Measurements from ENCODE around the gene ZC3H12D. TPM values are rescaled to one million over a fixed set of nuclear protein-coding genes. Genes with fewer than 3 reads are reported as not detected.

ZC3H12D gene
- total and polyA plus RNA-seq, 2 of the 8 experiments (the other 6 are each of a cell fraction or from before 2014, with no cell fraction given): 0.05 to 0.07 TPM

- H3K23me2 ChIP-seq (ENCODE audit: low read depth, low read length): no peaks in the 10 kb centered on the region
- H4K8ac ChIP-seq (ENCODE audit: extremely low read depth, insufficient read depth, low read length): no peak overlapping the region
- no peak overlapping the region for H3K4me3 ChIP-seq (ENCODE audit: extremely low read depth in 1 of 4, insufficient read depth in 2 of 4, low read depth in 3 of 4, low read length in 4 of 4)
- H2AFZ ChIP-seq (ENCODE audit: low read length): no peak overlapping the region
- H4K5ac ChIP-seq (ENCODE audit: insufficient read length, low read depth, low read length): no peak overlapping the region
- H4K20me1 ChIP-seq (replicated peaks in 1 of 2; ENCODE audit: control insufficient read depth in 1 of 2, insufficient read depth in 2 of 2, low read length in 2 of 2): no peaks in the 10 kb centered on the region
- H3K36me3 ChIP-seq (ENCODE audit: control insufficient read depth in 2 of 4, insufficient read depth in 4 of 4, low read length in 3 of 4): no peaks in the 10 kb centered on the region
- no peak overlapping the region for H2BK120ac ChIP-seq (replicated peaks; ENCODE audit: low read depth, low read length)
- H3K27ac ChIP-seq (ENCODE audit: low read depth, low read length): no peak overlapping the region
- H3K4me2 ChIP-seq (ENCODE audit: insufficient read depth in 1 of 2, low read depth in 2 of 2, low read length in 2 of 2): no peak overlapping the region
- POLR2A ChIA-PET (ENCODE audit: partially characterized antibody): interaction anchor here (1.5 kb wide), 1 partner anchor 10 kb away, joined by 3 read pairs; no protein-coding TSS in a partner anchor
- H3K9ac ChIP-seq (replicated peaks in 1 of 4; ENCODE audit: extremely low read depth in 1 of 4, low read depth in 3 of 4, low read length in 3 of 4): no peak overlapping the region
- no peak overlapping the region for H3K23ac ChIP-seq (ENCODE audit: insufficient read length)
- H3K79me2 ChIP-seq (ENCODE audit: control insufficient read depth in 1 of 2, insufficient read depth in 2 of 2, low read length in 2 of 2): no peaks in the 10 kb centered on the region
- no peak overlapping the region for H3K4ac ChIP-seq (replicated peaks; ENCODE audit: insufficient read length, low read depth, low read length)
- FAIRE-seq (no peak), DNase-seq (ENCODE audit: low read depth in 1 of 2, low spot score in 2 of 2) (no peak)
- no peak overlapping the region for H3K56ac ChIP-seq (replicated peaks; ENCODE audit: insufficient read length, low read depth, low read length)
- H3K27me3 ChIP-seq (replicated peaks in 1 of 4; ENCODE audit: control insufficient read depth in 3 of 4, extremely low read depth in 1 of 4, insufficient read depth in 3 of 4, low read length in 3 of 4): no peaks in the 10 kb centered on the region
- 92% methylated on average over 13 of the region's 13 CpGs; no CpG with 5 or more reads in 1 of the 2 experiments for WGBS, 2 experiments (ENCODE audit: extremely low coverage in 1 of 2, insufficient coverage in 1 of 2, insufficient read length in 1 of 2, insufficient replicate concordance in 2 of 2, low coverage in 1 of 2, low lambda C conversion rate in 2 of 2, missing lambda C conversion rate in 1 of 2)
- no peak overlapping the region for H2BK15ac ChIP-seq (ENCODE audit: low read length)
- no peak overlapping the region for H3K18ac ChIP-seq (ENCODE audit: extremely low read depth, low read length)
- CTCF ChIA-PET (ENCODE audit: partially characterized antibody): interaction anchor here (0.8 to 2.2 kb wide), 10 partner anchors 9 to 230 kb away, joined by 3 to 16 read pairs (median 4); no protein-coding TSS in a partner anchor
- no peak overlapping the region for H2BK12ac ChIP-seq (ENCODE audit: low read depth, low read length)
- H4K91ac ChIP-seq (replicated peaks; ENCODE audit: insufficient read length, low read length): no peak overlapping the region
- H3K79me1 ChIP-seq (ENCODE audit: low read depth, low read length): no peaks in the 10 kb centered on the region
- H3K4me1 ChIP-seq (replicated peaks in 1 of 4; ENCODE audit: control insufficient read depth in 3 of 4, insufficient read depth in 4 of 4, low read length in 3 of 4): peaks cover 3 to 6% (median 4%) of the 10 kb centered on the region in 4 experiments; a peak in 6 of 7 replicates
- H2AK5ac ChIP-seq (ENCODE audit: low read depth, low read length): no peak overlapping the region
- H2BK20ac ChIP-seq (ENCODE audit: low read length): no peak overlapping the region
- no peak overlapping the region for H2BK5ac ChIP-seq (ENCODE audit: low read depth, low read length)
- H3K9me3 ChIP-seq (ENCODE audit: insufficient read depth in 2 of 2, low read depth in 1 of 2, low read length in 1 of 2): no peaks in the 10 kb centered on the region
- H3K14ac ChIP-seq (ENCODE audit: insufficient read length): no peak overlapping the region
- no peak for TF ChIP-seq NANOG (IDR thresholded peaks at IDR 0.05; ENCODE audit: insufficient read depth, low read depth, low read length, poor library complexity, severe bottlenecking)
- TF ChIP-seq HDAC2 (IDR thresholded peaks at IDR 0.05; ENCODE audit: borderline replicate concordance in 1 of 2, low read depth in 2 of 2, low read length in 2 of 2): no peak
- TF ChIP-seq SRF (IDR thresholded peaks at IDR 0.05; ENCODE audit: low read depth, low read length): no peak
- no peak for TF ChIP-seq RBBP5 (IDR thresholded peaks at IDR 0.05; ENCODE audit: borderline replicate concordance, low read depth, low read length)
- TF ChIP-seq EZH2 (IDR thresholded peaks at IDR 0.05; ENCODE audit: low read depth, low read length, severe bottlenecking): no peak
- TF ChIP-seq BACH1 (IDR thresholded peaks at IDR 0.05; ENCODE audit: low read length): no peak
- TF ChIP-seq SAP30 (IDR thresholded peaks at IDR 0.05; ENCODE audit: insufficient read depth, insufficient replicate concordance, low read length): no peak
- no peak for TF ChIP-seq TEAD4 (IDR thresholded peaks at IDR 0.05; ENCODE audit: low read depth, low read length)
- no peak for TF ChIP-seq EGR1 (IDR thresholded peaks at IDR 0.05; ENCODE audit: borderline replicate concordance, low read depth, low read length)
- no peak for TF ChIP-seq CHD2 (IDR thresholded peaks at IDR 0.05; ENCODE audit: low read length)
- TF ChIP-seq SIRT6 (IDR thresholded peaks at IDR 0.05; ENCODE audit: low read length): no peak
- no peak for TF ChIP-seq RNF2 (IDR thresholded peaks at IDR 0.05; ENCODE audit: borderline replicate concordance, low read depth, low read length, missing control alignments, poor library complexity, severe bottlenecking)
These were observed 65.0 kb downstream of the ZC3H12D start for GRCh38 chr6:149419696-149420404.
